Fibroblast of lung (primary cell): ENCODE data around the gene DYNLT4.

ENCODE experiments used
- CTCF ChIP-seq, 2 donors: IDR thresholded peaks in 1 of 2; conservative IDR thresholded peaks in 1 of 2; 1 replicate in 1 of 2; 2 replicates in 1 of 2; pipeline ENCODE4 v1.5.1; 2011 to 2012; ENCODE audit warnings: low read length in 2 of 2, control low read depth in 1 of 2, inconsistent platforms in 1 of 2, low read depth in 1 of 2, mild to moderate bottlenecking in 1 of 2
- EZH2 ChIP-seq: IDR thresholded peaks from 2 replicates; pipeline ENCODE4 v1.5.1; 2012; ENCODE audit warnings: low read length, control low read depth, mild to moderate bottlenecking; ENCODE audit errors: missing control alignments

DNA sequence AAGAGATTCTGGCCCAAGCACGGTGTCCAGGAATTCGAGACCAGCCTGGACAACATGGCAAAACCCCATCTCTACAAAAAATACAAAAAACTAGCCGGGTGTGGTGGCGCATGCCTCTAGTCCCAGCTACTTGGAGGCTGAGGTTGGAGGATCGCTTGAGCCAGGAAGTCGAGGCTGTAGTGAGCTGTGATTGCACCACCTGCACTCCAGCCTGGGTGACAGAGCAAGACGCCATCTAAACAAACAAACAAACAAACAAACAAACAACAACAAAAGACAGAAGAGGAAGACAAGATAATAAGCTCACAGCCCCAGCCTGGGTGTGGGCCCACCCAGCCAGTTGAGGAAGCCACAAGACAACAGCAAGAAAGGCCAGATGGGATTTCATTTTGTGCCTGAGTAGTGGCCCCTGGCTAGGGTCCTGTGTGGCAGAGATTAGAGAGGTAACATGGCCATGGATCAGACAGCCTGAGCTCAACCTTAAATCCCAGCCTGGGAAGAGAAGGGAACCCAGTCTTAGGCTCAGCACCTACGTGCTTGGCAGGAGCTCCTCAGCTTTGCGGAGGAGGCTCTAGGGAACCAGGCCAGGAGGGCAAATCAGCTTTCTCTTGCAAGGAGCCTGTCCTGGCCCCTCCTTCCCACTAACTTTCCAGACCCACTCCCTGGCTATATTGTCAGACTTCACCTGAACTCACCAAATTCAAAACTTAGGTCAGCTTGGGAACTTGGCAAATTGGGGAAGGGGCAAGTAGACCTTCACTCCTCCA is 14.2 kb downstream of the DYNLT4 start:
- no peak for TF ChIP-seq CTCF (conservative IDR thresholded peaks at IDR 0.05 in 1 of 2, IDR thresholded peaks at IDR 0.05 in 1 of 2; ENCODE audit: low read depth in 1 of 2, low read length in 2 of 2)
- no peak for TF ChIP-seq EZH2
